Measurements from ENCODE around the gene SDC3.

- no peak for TF ChIP-seq CTCF (IDR thresholded peaks at IDR 0.05; ENCODE audit: borderline replicate concordance, extremely low read depth, low read length, poor library complexity, severe bottlenecking)
- TF ChIP-seq EZH2 (IDR thresholded peaks at IDR 0.05; ENCODE audit: borderline replicate concordance, low read depth, low read length, severe bottlenecking): no peak
Observed at GRCh38 chr1:30885570-30886522, 22.7 kb downstream of the SDC3 start.
